AG04450 (cell line): ENCODE measurements around the gene TUBG2. TPM values are rescaled to one million over a fixed set of nuclear protein-coding genes. Genes with fewer than 3 reads are reported as not detected.

ENCODE experiments used
- CTCF ChIA-PET: fragments of 300-600, 350-600 bp; formaldehyde crosslinking; extraction: SDS; loops from one replicate; lab custom pipeline; 2022; ENCODE audit warnings: antibody characterized with exemption, inconsistent platforms; lab: Charles Lee
- POLR2A ChIA-PET: fragments of 350-600 bp; formaldehyde crosslinking; extraction: SDS; loops from one replicate; lab custom pipeline; 2021; ENCODE audit warnings: antibody characterized with exemption, inconsistent platforms; lab: Yijun Ruan, JAX
- DNase-seq: peaks from one replicate; pipeline ENCODE4 v3.0.0-alpha.2; 2011; ENCODE audit warnings: low read depth, low spot score
- H3K27ac ChIP-seq: one replicate; pipeline ENCODE4 v1.5.1; 2012; ENCODE audit warnings: low read depth, low read length, control low read depth
- H3K27me3 ChIP-seq: one replicate; pipeline ENCODE4 v1.6.0; 2012; ENCODE audit warnings: low read length; ENCODE audit not compliant: control insufficient read depth, insufficient read depth
- H3K4me3 ChIP-seq: 2 replicates; pipeline ENCODE4 v1.5.1; 2011; ENCODE audit warnings: mild to moderate bottlenecking, low read depth, low read length, control low read depth
- H3K9me3 ChIP-seq: 2 replicates; pipeline ENCODE4 v1.5.1; 2012; ENCODE audit warnings: low read length; ENCODE audit not compliant: control insufficient read depth, insufficient read depth
- polyA plus RNA-seq: library from polyadenylated mRNA; depleted of rRNA; stranded (reverse); fragments of >200 nt; gene quantifications from 2 replicates; pipeline ENCODE4 v1.2.3, GENCODE V29; 2011
- TF ChIP-seq, protein P1 (sequence below): IDR thresholded peaks from 2 replicates; pipeline ENCODE4 v1.5.1; 2011; ENCODE audit warnings: low read depth, low read length, control low read depth, inconsistent platforms

Gene TUBG2
- polyA plus RNA-seq, 1 experiment: 7.8 TPM

DNA sequence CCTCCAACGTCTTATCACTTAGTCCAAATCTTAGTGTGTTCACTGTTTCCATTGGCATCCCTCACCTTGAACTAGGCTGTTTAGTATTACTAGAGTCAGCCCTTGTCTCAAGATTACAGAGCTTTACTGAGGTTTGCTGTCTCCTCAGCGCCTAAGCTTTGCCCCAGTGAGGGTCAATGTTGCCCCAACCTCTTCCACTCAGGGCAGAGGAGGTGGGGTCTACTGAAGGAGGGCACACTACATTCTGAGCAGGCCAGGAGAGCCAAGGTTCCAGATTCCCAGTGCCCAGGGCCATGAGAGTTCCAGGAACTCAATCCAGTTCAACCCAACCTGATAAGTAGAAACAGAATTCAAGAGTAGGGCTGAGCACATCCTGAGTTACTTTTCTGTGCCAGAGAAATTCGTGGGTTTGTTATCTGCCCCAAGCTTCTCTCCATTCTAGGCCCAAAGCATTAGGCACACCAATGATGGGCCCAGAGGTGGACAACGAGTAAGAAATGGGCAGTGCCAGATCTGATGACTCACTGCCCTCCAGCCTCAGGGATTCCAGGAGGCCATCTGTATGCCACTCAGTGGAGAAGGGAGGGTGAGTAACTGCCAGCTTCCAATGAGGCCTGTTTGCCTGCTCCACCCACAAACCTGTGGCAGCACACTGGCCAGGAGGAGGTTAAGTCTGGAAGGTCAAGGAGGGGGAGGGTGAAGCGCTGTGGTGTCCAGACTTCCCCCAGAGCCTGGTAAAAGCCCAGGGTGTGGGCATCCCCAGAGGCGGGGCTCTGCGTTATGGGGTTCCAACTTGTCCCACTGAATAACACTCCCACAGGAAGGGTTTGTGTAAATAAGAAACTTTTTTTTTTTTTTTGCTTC is 8.2 kb downstream of the TUBG2 start:
- TF ChIP-seq, protein P1, sequence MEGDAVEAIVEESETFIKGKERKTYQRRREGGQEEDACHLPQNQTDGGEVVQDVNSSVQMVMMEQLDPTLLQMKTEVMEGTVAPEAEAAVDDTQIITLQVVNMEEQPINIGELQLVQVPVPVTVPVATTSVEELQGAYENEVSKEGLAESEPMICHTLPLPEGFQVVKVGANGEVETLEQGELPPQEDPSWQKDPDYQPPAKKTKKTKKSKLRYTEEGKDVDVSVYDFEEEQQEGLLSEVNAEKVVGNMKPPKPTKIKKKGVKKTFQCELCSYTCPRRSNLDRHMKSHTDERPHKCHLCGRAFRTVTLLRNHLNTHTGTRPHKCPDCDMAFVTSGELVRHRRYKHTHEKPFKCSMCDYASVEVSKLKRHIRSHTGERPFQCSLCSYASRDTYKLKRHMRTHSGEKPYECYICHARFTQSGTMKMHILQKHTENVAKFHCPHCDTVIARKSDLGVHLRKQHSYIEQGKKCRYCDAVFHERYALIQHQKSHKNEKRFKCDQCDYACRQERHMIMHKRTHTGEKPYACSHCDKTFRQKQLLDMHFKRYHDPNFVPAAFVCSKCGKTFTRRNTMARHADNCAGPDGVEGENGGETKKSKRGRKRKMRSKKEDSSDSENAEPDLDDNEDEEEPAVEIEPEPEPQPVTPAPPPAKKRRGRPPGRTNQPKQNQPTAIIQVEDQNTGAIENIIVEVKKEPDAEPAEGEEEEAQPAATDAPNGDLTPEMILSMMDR: no peak
- CTCF ChIA-PET: no interaction called here
- DNase-seq: no peak

DNA sequence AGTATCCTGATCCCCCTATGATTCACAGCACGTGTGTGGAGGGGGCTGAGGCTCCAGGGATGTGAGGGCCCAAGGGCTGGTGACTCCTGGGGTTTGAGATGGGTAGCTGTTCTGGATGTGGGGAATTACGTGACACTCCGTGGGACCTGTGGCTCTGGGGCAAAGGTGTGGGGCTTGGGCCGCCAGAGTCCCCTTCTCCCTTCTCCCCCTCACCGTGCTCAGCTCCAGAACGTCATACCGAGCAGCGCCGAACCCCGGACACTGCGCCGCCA is 10.6 kb downstream of the TUBG2 start:
- CTCF ChIA-PET: no interaction called here
- TF ChIP-seq, protein P1: no peak

More for the DNA sequence above, 8.2 kb downstream of the TUBG2 start:
- Histone ChIP-seq H3K4me3 (no peak overlapping the region), H3K27ac (peak overlapping the region; percentile 57), H3K27me3 (no peaks in the 10 kb centered on the region), H3K9me3 (no peaks in the 10 kb centered on the region; the same call in 1 of the 2 replicates)
- POLR2A ChIA-PET: interaction anchor here (1.2 to 2.1 kb wide), 2 partner anchors 9 to 59 kb away, joined by 3 to 12 read pairs; partner anchors contain the start of gene PLEKHH3

DNA sequence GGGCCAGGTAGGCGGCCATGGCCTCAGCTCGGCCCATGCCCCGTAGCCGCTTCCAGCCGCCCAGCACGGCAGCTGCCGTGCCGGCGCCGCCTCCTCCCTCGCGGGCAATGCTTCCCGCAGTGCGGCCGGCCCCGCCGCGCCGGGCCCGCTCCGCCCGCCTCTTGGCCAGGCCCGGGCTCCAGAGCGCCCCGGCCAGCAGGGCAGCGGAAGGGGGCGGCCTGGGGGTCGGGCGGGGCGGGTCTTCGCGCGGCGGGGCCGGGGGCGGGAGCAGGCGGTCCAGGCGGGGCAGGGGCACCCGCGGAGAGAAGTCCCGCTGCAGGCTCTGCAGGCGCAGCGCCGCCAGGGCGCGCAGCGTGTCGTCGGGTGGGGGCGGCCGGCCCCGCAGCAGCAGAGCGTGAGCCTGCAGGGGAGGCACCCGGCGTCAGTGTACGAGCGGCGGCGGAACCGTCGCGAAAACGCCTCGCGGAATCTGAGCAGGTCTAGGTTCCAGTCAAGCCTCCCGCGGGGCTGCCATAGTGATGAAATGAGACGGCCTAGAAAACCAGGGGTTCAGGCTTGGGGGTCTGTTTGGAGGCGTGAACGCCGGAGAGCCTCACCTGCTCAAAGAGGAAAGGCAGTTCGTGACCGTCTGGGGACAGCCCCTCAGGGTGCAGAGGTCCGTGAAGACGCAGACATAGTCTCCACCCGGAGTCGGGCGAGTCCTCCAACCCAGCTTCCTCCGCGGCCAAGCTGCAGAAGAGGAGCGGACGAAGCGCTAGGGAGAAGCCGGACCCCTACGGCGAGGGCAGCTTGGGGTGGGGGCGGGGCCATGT is 11.1 kb downstream of the TUBG2 start:
- no peaks in the 10 kb centered on the region for H3K27me3 ChIP-seq
- no peaks in the 10 kb centered on the region; the same call in 1 of the 2 replicates for H3K9me3 ChIP-seq
- no peak overlapping the region for H3K27ac ChIP-seq
- no peak for DNase-seq
- POLR2A ChIA-PET: interaction anchor here (1.0 to 1.4 kb wide), 2 partner anchors 11 to 15 kb away, joined by 4 to 5 read pairs; partner anchors contain the start of gene TUBG2
- CTCF ChIA-PET: no interaction called here
- TF ChIP-seq, protein P1: no peak
- H3K4me3 ChIP-seq: no peak overlapping the region

More for the DNA sequence above, 10.6 kb downstream of the TUBG2 start:
- Histone ChIP-seq H3K27ac (no peak overlapping the region), H3K27me3 (no peaks in the 10 kb centered on the region), H3K4me3 (no peak overlapping the region), H3K9me3 (no peaks in the 10 kb centered on the region; the same call in 1 of the 2 replicates)
- POLR2A ChIA-PET: interaction anchor here (1.0 to 1.4 kb wide), 2 partner anchors 10 to 15 kb away, joined by 4 to 5 read pairs; partner anchors contain the start of gene TUBG2
- DNase-seq: no peak

DNA sequence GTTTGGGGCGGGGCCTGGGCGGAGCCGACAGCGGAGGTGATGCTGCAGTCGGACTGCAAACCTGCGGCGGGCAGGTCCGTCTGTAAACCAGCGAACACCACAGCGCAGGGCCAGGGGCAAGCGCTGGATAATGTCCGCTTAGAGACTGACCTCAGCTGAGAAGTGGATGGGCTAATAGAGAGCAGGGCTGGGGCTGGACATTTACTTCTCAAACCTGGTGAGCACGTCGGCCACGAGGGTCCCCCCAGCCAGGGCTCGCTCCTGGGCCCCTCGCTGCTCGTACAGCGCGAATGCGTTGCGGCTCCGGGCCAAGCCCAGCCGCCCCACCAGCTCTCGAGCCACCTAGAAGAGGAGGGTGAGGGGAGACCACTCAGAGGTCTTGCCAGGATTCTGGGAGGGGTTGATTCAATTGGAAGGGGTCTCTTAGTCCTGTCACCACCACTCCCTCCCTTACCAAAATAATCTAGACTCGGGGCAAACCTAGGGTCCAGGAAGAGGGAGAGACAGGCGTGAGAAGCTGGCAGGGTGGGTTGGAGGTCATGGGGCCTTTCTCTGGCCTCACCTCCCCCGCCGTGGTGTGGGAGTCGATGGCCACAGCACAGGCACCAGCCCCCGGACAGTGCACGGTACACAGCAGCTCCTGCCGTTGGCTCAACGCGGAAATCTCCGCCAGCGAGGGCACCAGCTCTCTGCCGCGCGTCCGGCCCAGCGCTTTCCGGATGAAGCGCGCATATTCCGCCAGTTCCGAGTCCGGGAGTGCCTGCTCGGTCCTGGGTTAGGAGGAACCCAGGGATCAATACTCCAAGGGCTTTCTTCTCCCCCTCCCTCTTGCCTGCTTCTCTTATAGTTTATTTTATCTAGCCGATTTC is 11.9 kb downstream of the TUBG2 start:
- Histone ChIP-seq H3K27me3 (no peaks in the 10 kb centered on the region), H3K9me3 (no peaks in the 10 kb centered on the region; the same call in 1 of the 2 replicates), H3K4me3 (no peak overlapping the region), H3K27ac (no peak overlapping the region)
- POLR2A ChIA-PET: no interaction called here
- CTCF ChIA-PET: no interaction called here
- no peak for DNase-seq
- TF ChIP-seq, protein P1: no peak
